K562 (cell line): Measurements from ENCODE around the gene CCT3. TPM values are rescaled to one million over a fixed set of nuclear protein-coding genes. Genes with fewer than 3 reads are reported as not detected.

Source experiments
- CREB1 ChIP-seq, 2 experiments: sonication (generic) in 1 of 2; formaldehyde crosslinking in 1 of 2; IDR thresholded peaks; 2 replicates each; pipeline versions ENCODE4 v1.6.1 to v1.8.0; 2012 to 2022; ENCODE audit warnings: inconsistent platforms in 1 of 2, mild to moderate bottlenecking in 1 of 2, missing genetic modification reagents in 1 of 2, moderate library complexity in 1 of 2
- DIDO1 ChIP-seq: fragments of 450-650 bp; IDR thresholded peaks from 2 replicates; pipeline ENCODE4 v1.6.1; 2016; ENCODE audit warnings: low read depth, missing biosample characterization, missing genetic modification characterization
- ETS2 ChIP-seq: IDR thresholded peaks from 2 replicates; pipeline ENCODE4 v1.6.1; 2016; ENCODE audit warnings: borderline replicate concordance, missing genetic modification characterization, mild to moderate bottlenecking, moderate library complexity, missing compliant biosample characterization; ENCODE audit not compliant: poor library complexity, severe bottlenecking
- GTF2E2 ChIP-seq: fragments of 200-800 bp; sonication (Bioruptor generic); IDR thresholded peaks from 2 replicates; pipeline ENCODE4 v1.6.1; 2016; ENCODE audit warnings: missing genetic modification characterization, missing compliant biosample characterization
- IFI16 ChIP-seq: fragments of 250-450 bp; sonication (Bioruptor Pico); IDR thresholded peaks from 2 replicates; pipeline ENCODE4 v2.1.2; 2022; ENCODE audit warnings: mild to moderate bottlenecking, inconsistent platforms
- KLF13 ChIP-seq: fragments of 450-650 bp; IDR thresholded peaks from 2 replicates; pipeline ENCODE4 v1.6.1; 2016; ENCODE audit warnings: missing genetic modification characterization, low read depth, mild to moderate bottlenecking, missing compliant biosample characterization, moderate library complexity, borderline replicate concordance
- MAFF ChIP-seq: IDR thresholded peaks from 2 replicates; pipeline ENCODE4 v1.6.1; 2012; ENCODE audit warnings: low read length, improper control_type of control experiment
- PCBP2 ChIP-seq: fragments of 200-400 bp; formaldehyde crosslinking; IDR thresholded peaks from 2 replicates; pipeline ENCODE4 v1.6.1; 2018; ENCODE audit warnings: low read length, low read depth, mild to moderate bottlenecking, moderate library complexity; ENCODE audit not compliant: poor library complexity, severe bottlenecking
- RB1 ChIP-seq: fragments of 450-650 bp; IDR thresholded peaks from 2 replicates; pipeline ENCODE4 v1.6.1; 2017; ENCODE audit warnings: low read depth, mild to moderate bottlenecking
- RUNX1 ChIP-seq: sonication (generic); IDR thresholded peaks from 2 replicates; pipeline ENCODE4 v1.6.1; 2016; ENCODE audit warnings: antibody characterized with exemption, low read depth
- ZNF75A ChIP-seq: fragments of 450-650 bp; formaldehyde crosslinking; IDR thresholded peaks from 2 replicates; pipeline ENCODE4 v1.4.0; 2020; ENCODE audit warnings: mild to moderate bottlenecking
- polyA plus RNA-seq, 8 experiments: library from polyadenylated mRNA; depleted of rRNA in 4 of 8; stranded (reverse) in 5 of 8; unstranded in 3 of 8; fragments of >200 nt; fragmentation: Nextera tagmentation in 2 of 8; fragmentation: Illumina TruSeq in 1 of 8; extraction: Ambion mirVana in 2 of 8; extraction: Trizol in 1 of 8; gene quantifications; 2 replicates each; pipeline versions ENCODE4 v1.2.1 to v1.2.3, GENCODE V29; 2011 to 2014; ENCODE audit warnings: inconsistent platforms in 1 of 8, missing spikeins in 1 of 8
- total RNA-seq, 7 experiments: library from RNA; depleted of rRNA in 6 of 7; stranded (reverse); fragments of >200 nt in 6 of 7; fragmentation: Illumina TruSeq in 2 of 7; extraction: Trizol in 2 of 7; gene quantifications; 2 replicates each; pipeline versions ENCODE4 v1.2.1 to v1.2.3, GENCODE V29; 2011 to 2021; ENCODE audit warnings: low replicate concordance in 1 of 7
- TF ChIP-seq, protein P1 (sequence below), 2 experiments: fragments of 450-650 bp in 1 of 2; sonication (generic) in 1 of 2; formaldehyde crosslinking in 1 of 2; IDR thresholded peaks; 2 replicates each; pipeline versions ENCODE4 v1.7.1 to v1.9.0; 2016 to 2022; ENCODE audit warnings: inconsistent platforms in 1 of 2, mild to moderate bottlenecking in 1 of 2, missing genetic modification reagents in 1 of 2
- TF ChIP-seq, protein P2 (sequence below): sonication (generic); formaldehyde crosslinking; IDR thresholded peaks from 2 replicates; pipeline ENCODE4 v1.9.0; 2022; ENCODE audit warnings: mild to moderate bottlenecking, missing genetic modification reagents
- TF ChIP-seq, protein P3 (sequence below): fragments of 200-800 bp; sonication (Bioruptor generic); IDR thresholded peaks from 2 replicates; pipeline ENCODE4 v1.6.1; 2017; ENCODE audit warnings: missing genetic modification characterization, missing compliant biosample characterization

Gene CCT3
- total and polyA plus RNA-seq, 9 of the 15 experiments (the other 6 are each of a cell fraction or from before 2014, with no cell fraction given): 475 to 1,167 (median 610) TPM

DNA sequence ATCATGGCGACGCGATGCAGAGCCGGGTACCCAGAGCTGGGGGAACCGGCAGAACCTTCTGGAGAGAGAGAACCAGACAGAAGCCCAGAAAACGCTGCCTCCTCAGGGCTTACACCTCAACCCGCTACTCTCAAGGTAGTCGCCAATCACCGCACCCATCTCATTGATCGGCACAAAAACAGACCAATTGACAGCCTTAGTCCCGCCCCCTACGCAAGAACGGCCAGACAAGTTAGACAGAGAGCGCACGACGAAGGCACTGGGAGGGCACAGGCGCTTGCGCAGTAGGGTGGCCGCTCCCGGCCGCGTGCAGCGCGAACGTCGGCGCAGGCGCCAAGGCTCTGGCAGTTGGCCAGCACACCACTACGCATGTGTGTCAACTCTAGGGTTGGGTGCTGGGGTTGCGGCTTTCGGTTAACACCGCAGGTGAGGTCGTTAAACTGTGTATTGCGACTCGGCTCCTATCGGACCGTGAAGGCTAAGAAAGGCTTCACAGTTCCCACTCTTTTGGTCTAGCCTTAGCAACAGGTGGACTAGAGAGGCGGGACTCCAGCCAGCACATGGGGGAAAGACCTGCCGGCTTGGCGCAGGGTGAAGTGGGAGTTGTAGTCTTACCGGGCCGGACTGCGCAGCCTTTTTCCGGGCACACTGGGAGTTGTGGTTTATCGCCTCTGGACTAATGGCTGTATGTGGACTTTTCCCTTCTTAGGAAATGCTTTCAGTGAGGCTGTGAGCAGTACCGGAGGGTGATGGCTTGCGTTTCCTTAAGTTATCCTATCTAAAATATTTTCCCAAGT is at the start of gene CCT3, which contains the start of gene TSACC (continued):
- TF ChIP-seq, protein P1, sequence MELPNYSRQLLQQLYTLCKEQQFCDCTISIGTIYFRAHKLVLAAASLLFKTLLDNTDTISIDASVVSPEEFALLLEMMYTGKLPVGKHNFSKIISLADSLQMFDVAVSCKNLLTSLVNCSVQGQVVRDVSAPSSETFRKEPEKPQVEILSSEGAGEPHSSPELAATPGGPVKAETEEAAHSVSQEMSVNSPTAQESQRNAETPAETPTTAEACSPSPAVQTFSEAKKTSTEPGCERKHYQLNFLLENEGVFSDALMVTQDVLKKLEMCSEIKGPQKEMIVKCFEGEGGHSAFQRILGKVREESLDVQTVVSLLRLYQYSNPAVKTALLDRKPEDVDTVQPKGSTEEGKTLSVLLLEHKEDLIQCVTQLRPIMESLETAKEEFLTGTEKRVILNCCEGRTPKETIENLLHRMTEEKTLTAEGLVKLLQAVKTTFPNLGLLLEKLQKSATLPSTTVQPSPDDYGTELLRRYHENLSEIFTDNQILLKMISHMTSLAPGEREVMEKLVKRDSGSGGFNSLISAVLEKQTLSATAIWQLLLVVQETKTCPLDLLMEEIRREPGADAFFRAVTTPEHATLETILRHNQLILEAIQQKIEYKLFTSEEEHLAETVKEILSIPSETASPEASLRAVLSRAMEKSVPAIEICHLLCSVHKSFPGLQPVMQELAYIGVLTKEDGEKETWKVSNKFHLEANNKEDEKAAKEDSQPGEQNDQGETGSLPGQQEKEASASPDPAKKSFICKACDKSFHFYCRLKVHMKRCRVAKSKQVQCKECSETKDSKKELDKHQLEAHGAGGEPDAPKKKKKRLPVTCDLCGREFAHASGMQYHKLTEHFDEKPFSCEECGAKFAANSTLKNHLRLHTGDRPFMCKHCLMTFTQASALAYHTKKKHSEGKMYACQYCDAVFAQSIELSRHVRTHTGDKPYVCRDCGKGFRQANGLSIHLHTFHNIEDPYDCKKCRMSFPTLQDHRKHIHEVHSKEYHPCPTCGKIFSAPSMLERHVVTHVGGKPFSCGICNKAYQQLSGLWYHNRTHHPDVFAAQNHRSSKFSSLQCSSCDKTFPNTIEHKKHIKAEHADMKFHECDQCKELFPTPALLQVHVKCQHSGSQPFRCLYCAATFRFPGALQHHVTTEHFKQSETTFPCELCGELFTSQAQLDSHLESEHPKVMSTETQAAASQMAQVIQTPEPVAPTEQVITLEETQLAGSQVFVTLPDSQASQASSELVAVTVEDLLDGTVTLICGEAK (IDR thresholded peaks at IDR 0.05): peak; percentile 52
- TF ChIP-seq, protein P1 (CRISPR knock-in tag; IDR thresholded peaks at IDR 0.05): no peak
- TF ChIP-seq PCBP2 (no peak), ETS2 (no peak), DIDO1 (tag) (peak; percentile 74; the same call in 1 of the 2 replicates), GTF2E2 (tag) (no peak), KLF13 (0 out of 2 replicates have a peak, but pooled peaks have one; percentile 57), ZNF75A (no peak), RUNX1 (no peak), IFI16 (no peak), RB1 (0 out of 2 replicates have a peak, but pooled peaks have one; percentile 48), CREB1 (IDR thresholded peaks at IDR 0.05) (peak; percentile 75), CREB1 (CRISPR knock-in tag; IDR thresholded peaks at IDR 0.05) (peak; percentile 88; the same call in 1 of the 2 replicates), MAFF (no peak)
- TF ChIP-seq, protein P2, sequence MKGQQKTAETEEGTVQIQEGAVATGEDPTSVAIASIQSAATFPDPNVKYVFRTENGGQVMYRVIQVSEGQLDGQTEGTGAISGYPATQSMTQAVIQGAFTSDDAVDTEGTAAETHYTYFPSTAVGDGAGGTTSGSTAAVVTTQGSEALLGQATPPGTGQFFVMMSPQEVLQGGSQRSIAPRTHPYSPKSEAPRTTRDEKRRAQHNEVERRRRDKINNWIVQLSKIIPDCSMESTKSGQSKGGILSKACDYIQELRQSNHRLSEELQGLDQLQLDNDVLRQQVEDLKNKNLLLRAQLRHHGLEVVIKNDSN (CRISPR knock-in tag): peak; percentile 78
- TF ChIP-seq, protein P3, sequence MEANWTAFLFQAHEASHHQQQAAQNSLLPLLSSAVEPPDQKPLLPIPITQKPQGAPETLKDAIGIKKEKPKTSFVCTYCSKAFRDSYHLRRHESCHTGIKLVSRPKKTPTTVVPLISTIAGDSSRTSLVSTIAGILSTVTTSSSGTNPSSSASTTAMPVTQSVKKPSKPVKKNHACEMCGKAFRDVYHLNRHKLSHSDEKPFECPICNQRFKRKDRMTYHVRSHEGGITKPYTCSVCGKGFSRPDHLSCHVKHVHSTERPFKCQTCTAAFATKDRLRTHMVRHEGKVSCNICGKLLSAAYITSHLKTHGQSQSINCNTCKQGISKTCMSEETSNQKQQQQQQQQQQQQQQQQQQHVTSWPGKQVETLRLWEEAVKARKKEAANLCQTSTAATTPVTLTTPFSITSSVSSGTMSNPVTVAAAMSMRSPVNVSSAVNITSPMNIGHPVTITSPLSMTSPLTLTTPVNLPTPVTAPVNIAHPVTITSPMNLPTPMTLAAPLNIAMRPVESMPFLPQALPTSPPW (CRISPR knock-in tag): 0 out of 2 replicates have a peak, but pooled peaks have one; percentile 12
